Activated CD8-positive, alpha-beta memory T cell treated with anti-CD3 and anti-CD28 coated beads, Interleukin-2, amount 50 U/mL, for 24 hours (primary cell): ENCODE measurements around the gene DNAAF2.
"Not testable (repeated sequence)": the region's sequence is repeated elsewhere in the genome, so short reads cannot be mapped to it uniquely, and the experiment has no call there.

ENCODE experiments used
- DNase-seq: peaks from one replicate; pipeline ENCODE4 v3.0.0-alpha.2; 2020; ENCODE audit errors: extremely low read depth

DNAAF2 gene

GRCh38 chr14:49621114-49621881 lies 13.7 kb downstream of the DNAAF2 start:
- DNase-seq, result no peak

- DNase-seq, result peak; percentile 89
Measured at GRCh38 chr14:49620182-49621113, 14.6 kb downstream of the DNAAF2 start, which contains the start of the genes MGAT2 and RPL36AL. MGAT2 (plus strand) TSS chr14:49620799; CDS start chr14:49621269, 470 bp downstream. RPL36AL (minus strand) TSS chr14:49620626; CDS start chr14:49619104, 1,522 bp downstream.

- DNase-seq, result no peak
Measured at GRCh38 chr14:49619730-49620129, 15.3 kb downstream of the DNAAF2 start.

GRCh38 chr14:49619273-49619672 lies 15.8 kb downstream of the DNAAF2 start:
- not testable (repeated sequence) for DNase-seq

GRCh38 chr14:49617852-49618519 lies 17.1 kb downstream of the DNAAF2 start:
- DNase-seq, result no peak

GRCh38 chr14:49615776-49616175 lies 19.3 kb downstream of the DNAAF2 start:
- DNase-seq, result no peak

GRCh38 chr14:49614196-49614595 lies 20.8 kb downstream of the DNAAF2 start:
- no peak for DNase-seq

- no peak for DNase-seq
Measured at GRCh38 chr14:49612671-49613070, 22.4 kb downstream of the DNAAF2 start.

- no peak for DNase-seq
Measured at GRCh38 chr14:49612251-49612650, 22.8 kb downstream of the DNAAF2 start.

- no peak for DNase-seq
Measured at GRCh38 chr14:49607583-49607982, 27.5 kb downstream of the DNAAF2 start.

- peak; percentile 63 for DNase-seq
Measured at GRCh38 chr14:49598485-49599300, 36.4 kb downstream of the DNAAF2 start, which contains the start of gene LRR1. LRR1 (plus strand) TSS chr14:49598940; CDS start chr14:49599021, 81 bp downstream.

- DNase-seq, result no peak
Measured at GRCh38 chr14:49598189-49598484, 36.9 kb downstream of the DNAAF2 start.

GRCh38 chr14:49594347-49595091 lies 40.5 kb downstream of the DNAAF2 start:
- DNase-seq, result no peak

- no peak for DNase-seq
Measured at GRCh38 chr14:49593016-49593415, 42.0 kb downstream of the DNAAF2 start.

- DNase-seq, result no peak
Measured at GRCh38 chr14:49589387-49589786, 45.7 kb downstream of the DNAAF2 start.

GRCh38 chr14:49586673-49587460 lies 48.2 kb downstream of the DNAAF2 start:
- DNase-seq, result no peak

- peak; percentile 98 for DNase-seq
Measured at GRCh38 chr14:49585803-49586672, 49.0 kb downstream of the DNAAF2 start, which contains the start of gene RPS29. RPS29 (minus strand) TSS chr14:49586380; CDS start chr14:49586346, 34 bp downstream.

- DNase-seq, result not testable (repeated sequence)
Measured at GRCh38 chr14:49584981-49585640, 49.9 kb downstream of the DNAAF2 start.
